NCI-H748 treated with DMSO at 0.1 percent for 48 hours (cell line): ENCODE data around the gene TFR2.

Experiments
- DNase-seq: peaks from one replicate; lab custom pipeline; 2025; lab: John Stamatoyannopoulos, UW

The TFR2 gene

GRCh38 chr7:100585511-100586265 lies 55.7 kb downstream of the TFR2 start, which contains the start of gene LRCH4:
Gene LRCH4, minus strand, starts transcription at chr7:100586129. Its CDS starts 29 bp downstream, at chr7:100586100.
- peak; percentile 66 for DNase-seq

GRCh38 chr7:100584683-100585510 lies 56.5 kb downstream of the TFR2 start:
- DNase-seq = peak; percentile 66

- no peak for DNase-seq
Measured at GRCh38 chr7:100584054-100584682, 57.2 kb downstream of the TFR2 start.

GRCh38 chr7:100583132-100584053 lies 58.0 kb downstream of the TFR2 start:
- no peak for DNase-seq

- no peak for DNase-seq
Measured at GRCh38 chr7:100582650-100583049, 58.7 kb downstream of the TFR2 start.

- DNase-seq = no peak
Measured at GRCh38 chr7:100582041-100582579, 59.2 kb downstream of the TFR2 start.

GRCh38 chr7:100580466-100581283 lies 60.7 kb downstream of the TFR2 start:
- DNase-seq = no peak

- DNase-seq = no peak
Measured at GRCh38 chr7:100578246-100579183, 62.8 kb downstream of the TFR2 start.

GRCh38 chr7:100577507-100577906 lies 63.8 kb downstream of the TFR2 start:
- no peak for DNase-seq

- no peak for DNase-seq
Measured at GRCh38 chr7:100577103-100577502, 64.2 kb downstream of the TFR2 start.

GRCh38 chr7:100576384-100576993 lies 64.9 kb downstream of the TFR2 start:
- DNase-seq = no peak

GRCh38 chr7:100575746-100576383 lies 65.5 kb downstream of the TFR2 start:
- DNase-seq = no peak

- no peak for DNase-seq
Measured at GRCh38 chr7:100575206-100575631, 66.1 kb downstream of the TFR2 start.

- no peak for DNase-seq
Measured at GRCh38 chr7:100574362-100575205, 66.8 kb downstream of the TFR2 start.

- DNase-seq = no peak
Measured at GRCh38 chr7:100573691-100574361, 67.5 kb downstream of the TFR2 start, which contains the start of gene SAP25. Gene SAP25, minus strand, starts transcription at chr7:100573900. Its CDS starts 158 bp downstream, at chr7:100573742.

- no peak for DNase-seq
Measured at GRCh38 chr7:100572949-100573675, 68.2 kb downstream of the TFR2 start.
